KMS-11 (cell line): ENCODE measurements around the gene SRP54.
A peak's percentile ranks its signal among the peaks of the same experiment; 100 is the strongest.

Experiments used
- H2AFZ ChIP-seq: fragments of 200-600 bp; sonication (generic); 2 replicates; pipeline ENCODE4 v1.6.1; 2016; ENCODE audit warnings: antibody characterized with exemption, mixed run types, low read depth
- H3K27ac ChIP-seq: fragments of 200-600 bp; sonication (generic); 2 replicates; pipeline ENCODE4 v1.6.1; 2016; ENCODE audit warnings: mild to moderate bottlenecking, mixed run types
- H3K27me3 ChIP-seq: fragments of 200-600 bp; sonication (generic); 2 replicates; pipeline ENCODE4 v1.6.1; 2017; ENCODE audit warnings: mild to moderate bottlenecking, low read depth, mixed run types, moderate library complexity; ENCODE audit not compliant: insufficient read depth
- H3K36me3 ChIP-seq: fragments of 200-600 bp; sonication (generic); 2 replicates; pipeline ENCODE4 v1.6.1; 2017; ENCODE audit warnings: mild to moderate bottlenecking, mixed run types; ENCODE audit not compliant: insufficient read depth
- H3K4me1 ChIP-seq: fragments of 200-600 bp; sonication (generic); 2 replicates; pipeline ENCODE4 v1.6.1; 2016; ENCODE audit warnings: mild to moderate bottlenecking, low read depth, mixed run types; ENCODE audit not compliant: poor library complexity, severe bottlenecking
- H3K4me2 ChIP-seq: fragments of 200-600 bp; sonication (generic); 2 replicates; pipeline ENCODE4 v1.7.0; 2016; ENCODE audit warnings: mild to moderate bottlenecking, mixed run types
- H3K4me3 ChIP-seq: fragments of 200-600 bp; sonication (generic); IDR thresholded peaks from 2 replicates; pipeline ENCODE4 v1.6.1; 2017; ENCODE audit warnings: low read depth, low read length, mixed read lengths; ENCODE audit not compliant: insufficient read depth
- H3K79me2 ChIP-seq: fragments of 200-600 bp; sonication (generic); 2 replicates; pipeline ENCODE4 v1.6.1; 2016; ENCODE audit warnings: low read depth, mixed run types; ENCODE audit not compliant: insufficient read depth
- H3K9ac ChIP-seq: fragments of 200-600 bp; sonication (generic); 2 replicates; pipeline ENCODE4 v1.6.1; 2016; ENCODE audit warnings: mild to moderate bottlenecking, mixed run types
- H4K20me1 ChIP-seq: fragments of 200-600 bp; sonication (generic); 2 replicates; pipeline ENCODE4 v1.6.1; 2016; ENCODE audit warnings: mild to moderate bottlenecking, mixed run types; ENCODE audit not compliant: insufficient read depth
- CTCF ChIP-seq: fragments of 200-600 bp; sonication (generic); conservative IDR thresholded peaks from 2 replicates; pipeline ENCODE4 v1.6.1; 2017; ENCODE audit warnings: low read depth, mild to moderate bottlenecking, antibody characterized with exemption, low read length, moderate library complexity, mixed read lengths

Gene SRP54

DNA sequence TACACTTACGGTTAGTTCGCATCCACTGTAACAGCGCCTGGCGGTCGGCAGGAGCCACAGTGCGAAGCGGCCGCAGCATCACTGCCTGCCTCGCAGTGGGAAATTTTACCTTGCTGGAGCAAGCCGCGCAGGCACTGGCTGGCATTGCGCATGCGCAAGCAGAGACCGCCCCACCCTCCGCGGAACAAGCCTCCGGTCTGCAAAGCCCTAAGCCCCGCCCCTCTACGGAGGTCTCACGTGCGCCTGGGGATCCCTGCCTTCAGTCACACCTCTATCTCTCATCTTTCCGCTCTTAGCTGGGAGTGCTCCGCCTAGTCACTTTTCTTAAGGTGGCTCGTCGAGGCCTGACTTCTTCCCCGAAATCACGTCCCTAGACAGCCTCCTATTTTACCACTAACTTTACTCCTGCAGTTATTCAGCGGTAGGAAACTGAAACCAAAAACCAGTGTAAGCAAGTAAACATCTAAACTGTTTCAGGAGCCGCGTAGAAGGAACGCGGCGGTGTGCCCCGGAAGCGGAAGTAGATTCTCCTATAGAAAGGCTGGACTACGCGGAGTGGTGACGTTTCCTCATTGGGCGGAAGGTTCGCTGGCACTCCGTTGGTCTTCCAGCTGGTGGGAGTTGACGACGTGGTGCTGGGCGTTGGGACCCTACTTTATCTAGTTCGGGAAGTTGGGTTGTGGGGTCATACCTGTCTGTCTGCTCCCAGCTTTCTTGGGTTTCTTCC, at the start of gene SRP54:
TSS of gene SRP54 (plus strand) at position 572 of the 727 bp plus-strand sequence. CDS start 13,718 bp downstream, outside the sequence.
- peak within 1 kb of the TSS; percentile 87 for H3K27ac ChIP-seq
- peaks cover 28% of the 10 kb centered on the region for H3K4me1 ChIP-seq
- peak within 1 kb of the TSS; percentile 84 for H3K9ac ChIP-seq
- no peaks in the 10 kb centered on the region for H3K36me3 ChIP-seq
- no peaks in the 10 kb centered on the region for H3K27me3 ChIP-seq
- H3K4me3 ChIP-seq, result no peak within 1 kb of the TSS
- H4K20me1 ChIP-seq, result no peaks in the 10 kb centered on the region
- peaks cover 48% of the 10 kb centered on the region for H3K79me2 ChIP-seq
- no peak for TF ChIP-seq CTCF
- peak within 1 kb of the TSS; percentile 91 for H2AFZ ChIP-seq
- H3K4me2 ChIP-seq, result peak within 1 kb of the TSS; percentile 92

- Histone ChIP-seq H3K4me1 (no peaks in the 10 kb centered on the region), H3K79me2 (no peaks in the 10 kb centered on the region), H3K9ac (no peak overlapping the region), H3K4me3 (no peak overlapping the region), H3K27me3 (no peaks in the 10 kb centered on the region), H2AFZ (no peak overlapping the region), H3K36me3 (no peaks in the 10 kb centered on the region), H3K27ac (no peak overlapping the region), H3K4me2 (no peak overlapping the region), H4K20me1 (no peaks in the 10 kb centered on the region)
- TF ChIP-seq CTCF, result no peak
Measured at GRCh38 chr14:34933301-34933700, 49.5 kb upstream of the SRP54 start.

GRCh38 chr14:34935488-34935887, 47.3 kb upstream of the SRP54 start:
- Histone ChIP-seq H3K4me3 (no peak overlapping the region), H3K27me3 (no peaks in the 10 kb centered on the region), H3K4me1 (no peaks in the 10 kb centered on the region), H4K20me1 (no peaks in the 10 kb centered on the region), H3K9ac (no peak overlapping the region), H3K79me2 (no peaks in the 10 kb centered on the region), H3K36me3 (no peaks in the 10 kb centered on the region), H2AFZ (no peak overlapping the region), H3K27ac (no peak overlapping the region), H3K4me2 (no peak overlapping the region)
- no peak for TF ChIP-seq CTCF

- Histone ChIP-seq H3K4me1 (no peaks in the 10 kb centered on the region), H3K36me3 (no peaks in the 10 kb centered on the region), H3K27me3 (no peaks in the 10 kb centered on the region), H3K9ac (no peak overlapping the region), H3K79me2 (no peaks in the 10 kb centered on the region), H2AFZ (no peak overlapping the region), H3K27ac (no peak overlapping the region), H3K4me2 (no peak overlapping the region), H3K4me3 (no peak overlapping the region), H4K20me1 (no peaks in the 10 kb centered on the region)
- TF ChIP-seq CTCF, result no peak
Measured at GRCh38 chr14:34937442-34937841, 45.4 kb upstream of the SRP54 start.
